Measurements from ENCODE around the gene ZCCHC17.

- TF ChIP-seq CTCF (IDR thresholded peaks at IDR 0.05; ENCODE audit: insufficient read depth, low read depth, low read length) (no peak), EZH2 (IDR thresholded peaks at IDR 0.05; ENCODE audit: insufficient read depth, low read length) (no peak)
Measured at GRCh38 chr1:31368611-31369107, 71.8 kb downstream of the ZCCHC17 start.
